GM12891 (cell line): ENCODE data around the gene MIEF1.

Source experiments
- PAX5 ChIP-seq: IDR thresholded peaks from 2 replicates; pipeline ENCODE4 v1.6.1; 2011; ENCODE audit warnings: low read length, moderate library complexity, mild to moderate bottlenecking; ENCODE audit not compliant: insufficient read depth, severe bottlenecking
- POLR2A ChIP-seq: IDR thresholded peaks from 2 replicates; pipeline ENCODE4 v1.6.1; 2011; ENCODE audit warnings: low read depth, low read length, control low read depth
- POLR2AphosphoS5 ChIP-seq: IDR thresholded peaks from 2 replicates; pipeline ENCODE4 v1.6.1; 2011; ENCODE audit warnings: low read depth, low read length, control low read depth
- SPI1 ChIP-seq: IDR thresholded peaks from 2 replicates; pipeline ENCODE4 v1.6.1; 2011; ENCODE audit warnings: low read depth, low read length, control low read depth
- TAF1 ChIP-seq: IDR thresholded peaks from 2 replicates; pipeline ENCODE4 v1.6.1; 2011; ENCODE audit warnings: low read depth, low read length, control low read depth

DNA sequence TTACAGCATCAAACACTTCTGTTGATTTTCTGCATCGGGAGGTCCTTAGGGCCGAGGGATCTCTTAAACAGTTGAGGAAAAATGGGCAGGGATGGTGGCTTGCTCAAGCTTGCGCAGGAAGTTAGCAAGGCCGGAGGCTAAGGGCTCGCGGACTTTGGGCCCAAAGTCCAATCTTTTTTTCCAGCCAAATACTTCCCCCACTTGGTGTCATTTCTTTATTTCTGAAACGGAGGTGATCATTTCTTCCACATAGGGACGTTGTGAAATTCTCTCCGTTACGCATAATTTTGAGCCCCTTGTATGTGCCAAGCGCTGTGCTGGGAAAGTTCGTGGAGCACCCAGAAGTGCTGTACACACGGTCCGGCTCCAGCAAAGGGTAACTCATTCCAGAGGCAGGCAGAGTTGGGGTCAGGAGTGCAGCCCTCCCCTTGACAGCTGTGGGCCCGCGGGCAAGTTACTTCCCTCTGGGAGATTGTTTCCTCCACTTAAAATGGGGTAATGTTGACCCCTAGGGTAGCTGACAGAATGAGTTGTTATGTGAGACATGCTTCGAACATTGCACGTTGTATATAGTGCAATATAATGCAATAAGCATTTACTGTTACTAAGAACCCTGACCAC, 809 bp downstream of the MIEF1 start:
- TF ChIP-seq POLR2A (no peak), TAF1 (no peak), POLR2AphosphoS5 (no peak), SPI1 (no peak), PAX5 (no peak)
